Peyer's patch (tissue), 4 donors: ENCODE data around the gene C4orf17. TPM values are rescaled to one million over a fixed set of nuclear protein-coding genes. Genes with fewer than 3 reads are reported as not detected.
"Not testable (repeated sequence)": the region's sequence is repeated elsewhere in the genome, so short reads cannot be mapped to it uniquely, and the experiment has no call there.

Experiments
- DNase-seq, 3 donors: peaks; one replicate each; pipeline ENCODE4 v3.0.0-alpha.2; 2017 to 2019
- H3K27ac ChIP-seq, 4 donors: fragments of 200-600 bp; sonication (generic); one replicate each; pipeline ENCODE4 v1.5.1; 2016 to 2019
- H3K27me3 ChIP-seq, 2 donors: fragments of 200-600 bp; sonication (generic); one replicate each; pipeline ENCODE4 v1.5.1; 2019
- H3K36me3 ChIP-seq, 3 donors: fragments of 200-600 bp; sonication (generic); one replicate each; pipeline ENCODE4 v1.5.1; 2016 to 2019
- H3K4me1 ChIP-seq, 4 donors: fragments of 200-600 bp; sonication (generic); one replicate each; pipeline ENCODE4 v1.5.1; 2016 to 2019
- H3K4me3 ChIP-seq, 4 donors: fragments of 200-600 bp; sonication (generic); 1 replicate in 3 of 4; 2 replicates in 1 of 4; pipeline ENCODE4 v1.5.1; 2016 to 2019; ENCODE audit warnings: mild to moderate bottlenecking in 1 of 4
- H3K9me3 ChIP-seq, 4 donors: fragments of 200-600 bp; sonication (generic); one replicate each; pipeline ENCODE4 v1.5.1; 2016 to 2019; ENCODE audit warnings: mild to moderate bottlenecking in 1 of 4
- CTCF ChIP-seq, 6 experiments: fragments of 450-650 bp in 4 of 6; fragments of 200-600 bp in 2 of 6; sonication (generic) in 1 of 6; IDR thresholded peaks; one replicate each; pipeline ENCODE4 v1.5.1; 2017 to 2019; ENCODE audit warnings: antibody characterized with exemption in 6 of 6, mild to moderate bottlenecking in 3 of 6, moderate library complexity in 1 of 6
- POLR2A ChIP-seq, 2 donors: fragments of 450-650 bp; IDR thresholded peaks; one replicate each; pipeline ENCODE4 v1.5.1; 2017; ENCODE audit warnings: antibody characterized with exemption in 2 of 2, mild to moderate bottlenecking in 2 of 2, moderate library complexity in 2 of 2
- total RNA-seq, 4 donors: library from RNA; depleted of rRNA; stranded (reverse); fragments of >200 nt; gene quantifications; one replicate each; pipeline ENCODE4 v1.1.0, GENCODE V29; 2016

The C4orf17 gene
- total RNA-seq, 4 donors from 2014 or later: not detected

- H3K9me3 ChIP-seq: no peaks in the 10 kb centered on the region
- DNase-seq: no peak
- no peak overlapping the region for H3K4me3 ChIP-seq
- TF ChIP-seq CTCF (IDR thresholded peaks at IDR 0.05): no peak
- TF ChIP-seq POLR2A (IDR thresholded peaks at IDR 0.05): no peak
- no peaks in the 10 kb centered on the region for H3K4me1 ChIP-seq
- H3K27ac ChIP-seq: no peak overlapping the region
- no peaks in the 10 kb centered on the region for H3K36me3 ChIP-seq
- no peaks in the 10 kb centered on the region for H3K27me3 ChIP-seq
Measured at GRCh38 chr4:99507762-99508161, 3.1 kb upstream of the C4orf17 start.

DNA sequence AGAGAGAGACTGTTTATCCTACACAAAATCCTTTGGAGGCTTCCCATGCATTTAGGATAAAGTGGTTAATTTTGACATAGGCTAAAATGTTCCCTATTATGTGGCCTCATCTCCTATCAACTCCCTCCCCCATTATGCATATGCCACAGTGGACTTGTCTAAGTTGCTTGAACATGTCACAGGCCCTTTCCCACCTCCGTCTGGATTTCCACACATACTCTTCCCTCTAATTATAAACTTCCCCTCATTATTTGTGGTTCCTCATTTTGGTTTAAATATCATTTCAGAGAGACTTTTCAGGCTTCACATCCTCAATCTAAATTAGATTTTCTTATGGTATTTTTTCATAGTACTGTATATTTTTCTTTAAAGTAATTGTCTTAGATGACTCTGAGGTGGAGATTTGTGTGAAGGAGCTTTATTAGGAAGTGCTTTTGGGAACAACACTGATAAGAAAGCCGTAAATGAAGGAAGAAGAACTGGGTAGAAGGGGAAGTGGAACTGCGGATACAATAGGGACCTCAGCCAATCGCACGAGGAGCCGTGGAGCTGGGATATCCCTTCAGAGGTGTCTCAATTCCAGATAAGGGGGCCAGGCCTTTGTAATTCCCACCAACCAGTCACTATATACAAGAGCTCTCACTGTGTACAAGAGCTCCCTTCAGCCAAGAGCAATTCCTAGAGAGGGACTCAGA, 7.9 kb downstream of the C4orf17 start:
- no peak overlapping the region for H3K27ac ChIP-seq
- no peak for DNase-seq
- H3K9me3 ChIP-seq: no peaks in the 10 kb centered on the region
- H3K27me3 ChIP-seq: no peaks in the 10 kb centered on the region
- no peaks in the 10 kb centered on the region for H3K36me3 ChIP-seq
- H3K4me3 ChIP-seq: no peak overlapping the region
- no peaks in the 10 kb centered on the region for H3K4me1 ChIP-seq
- no peak for TF ChIP-seq CTCF (IDR thresholded peaks at IDR 0.05)
- no peak for TF ChIP-seq POLR2A (IDR thresholded peaks at IDR 0.05)

GRCh38 chr4:99529228-99529627, 18.4 kb downstream of the C4orf17 start:
- H3K9me3 ChIP-seq: no peaks in the 10 kb centered on the region
- no peak for DNase-seq
- no peak overlapping the region for H3K4me3 ChIP-seq
- TF ChIP-seq POLR2A (IDR thresholded peaks at IDR 0.05) (no peak), CTCF (IDR thresholded peaks at IDR 0.05) (no peak)
- no peaks in the 10 kb centered on the region for H3K27me3 ChIP-seq
- H3K27ac ChIP-seq: no peak overlapping the region
- H3K36me3 ChIP-seq: no peaks in the 10 kb centered on the region
- H3K4me1 ChIP-seq: no peaks in the 10 kb centered on the region

DNA sequence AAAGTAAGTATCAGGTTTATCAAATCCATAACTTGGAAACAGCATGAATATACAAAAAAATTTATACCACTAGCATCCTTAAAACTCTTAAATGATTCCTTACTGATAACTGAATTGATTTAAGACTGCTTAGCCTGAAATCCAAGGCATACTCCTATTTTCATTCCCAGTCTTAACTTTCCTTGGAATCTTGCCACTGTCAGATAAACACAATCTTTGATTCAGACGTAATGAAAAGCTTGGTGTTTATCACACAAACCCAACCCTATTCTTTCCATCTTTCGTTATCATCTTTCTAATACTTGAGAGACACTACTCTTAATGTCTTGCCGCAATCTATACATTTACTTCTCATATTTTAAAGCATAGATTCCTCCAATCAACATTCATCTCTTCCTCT, 19.1 kb downstream of the C4orf17 start:
- Histone ChIP-seq H3K9me3 (no peaks in the 10 kb centered on the region), H3K27me3 (no peaks in the 10 kb centered on the region), H3K4me1 (no peaks in the 10 kb centered on the region), H3K4me3 (no peak overlapping the region), H3K36me3 (no peaks in the 10 kb centered on the region), H3K27ac (no peak overlapping the region)
- no peak for DNase-seq
- TF ChIP-seq CTCF (IDR thresholded peaks at IDR 0.05) (no peak), POLR2A (IDR thresholded peaks at IDR 0.05) (no peak)

DNA sequence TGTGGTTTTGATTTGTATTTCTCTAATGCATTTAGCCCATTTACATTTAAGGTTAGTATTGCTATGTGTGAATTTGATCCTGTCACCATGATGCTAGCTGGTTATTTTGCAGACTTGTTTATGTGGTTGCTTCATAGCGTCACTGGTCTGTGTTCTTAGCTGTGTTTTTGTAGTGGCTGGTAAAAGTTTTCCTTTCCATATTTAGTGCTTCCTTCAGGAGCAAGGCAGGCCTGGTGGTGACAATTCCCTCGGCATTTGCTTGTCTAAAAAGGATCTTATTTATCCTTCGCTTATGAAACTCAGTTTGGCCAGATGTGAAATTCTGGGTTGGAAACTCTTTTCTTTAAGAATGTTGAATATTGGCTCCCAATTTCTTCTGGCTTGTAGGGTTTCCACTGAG, 23.9 kb downstream of the C4orf17 start:
- not testable (repeated sequence) for H3K27me3 ChIP-seq, H3K9me3 ChIP-seq, H3K27ac ChIP-seq, H3K4me3 ChIP-seq, H3K36me3 ChIP-seq, H3K4me1 ChIP-seq, DNase-seq

DNA sequence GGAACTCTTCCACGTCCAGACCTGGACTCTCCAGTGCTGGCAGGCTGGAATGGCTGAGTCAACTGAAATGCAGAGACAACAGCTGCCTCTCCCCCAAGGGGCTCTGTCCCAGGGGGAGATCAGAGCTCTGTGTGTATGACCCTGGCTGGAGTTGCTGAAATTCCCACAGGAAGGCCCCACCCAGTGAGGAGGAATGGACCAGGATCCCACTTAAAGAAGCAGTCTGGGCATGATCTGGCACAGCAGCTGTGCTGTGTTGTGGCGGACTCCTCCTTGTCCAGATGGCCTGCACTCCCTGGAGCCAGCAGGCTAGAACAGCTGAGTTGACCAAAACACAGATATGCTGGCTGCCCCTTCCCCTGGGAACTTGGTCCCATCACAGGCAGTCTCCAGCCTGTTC, 25.4 kb downstream of the C4orf17 start:
- DNase-seq: no peak
- no peaks in the 10 kb centered on the region for H3K27me3 ChIP-seq
- TF ChIP-seq CTCF (IDR thresholded peaks at IDR 0.05): no peak
- TF ChIP-seq POLR2A (IDR thresholded peaks at IDR 0.05): no peak

More for the DNA sequence above, 25.4 kb downstream of the C4orf17 start:
- H3K36me3 ChIP-seq: no peaks in the 10 kb centered on the region
- no peak overlapping the region for H3K4me3 ChIP-seq
- H3K27ac ChIP-seq: no peak overlapping the region
- peaks cover 0 to 6% (median 0%) of the 10 kb centered on the region in 4 donors for H3K4me1 ChIP-seq
- no peaks in the 10 kb centered on the region for H3K9me3 ChIP-seq
